GM23338 (cell line): ENCODE measurements around the gene ZNF485. TPM values are rescaled to one million over a fixed set of nuclear protein-coding genes. Genes with fewer than 3 reads are reported as not detected.

Experiments used
- ATAC-seq: fragments of 200-7000 bp; cut with Tn5 transposase; 3 replicates; pipeline ENCODE4 v1.9.1; 2020
- DNase-seq: peaks from one replicate; pipeline ENCODE4 v3.0.0-alpha.2; 2015; ENCODE audit warnings: low spot score
- H2AFZ ChIP-seq: fragments of 200-600 bp; sonication (generic); 2 replicates; pipeline ENCODE4 v1.8.0; 2016; ENCODE audit warnings: antibody characterized with exemption, mild to moderate bottlenecking, moderate library complexity
- H3F3A ChIP-seq: fragments of 200-600 bp; sonication (generic); replicated peaks from 2 replicates; pipeline ENCODE4 v1.8.0; 2017; ENCODE audit warnings: antibody characterized with exemption, mixed run types, low read depth
- H3K27ac ChIP-seq: fragments of 200-600 bp; sonication (generic); 2 replicates; pipeline ENCODE4 v1.6.1; 2016; ENCODE audit warnings: low read depth
- H3K27me3 ChIP-seq: fragments of 200-600 bp; sonication (generic); 2 replicates; pipeline ENCODE4 v1.8.0; 2016; ENCODE audit warnings: mild to moderate bottlenecking, mixed run types, moderate library complexity; ENCODE audit not compliant: insufficient read depth
- H3K36me3 ChIP-seq: fragments of 200-600 bp; sonication (generic); 2 replicates; pipeline ENCODE4 v1.8.0; 2016; ENCODE audit warnings: mild to moderate bottlenecking; ENCODE audit not compliant: insufficient read depth
- H3K4me1 ChIP-seq: fragments of 200-600 bp; sonication (generic); 2 replicates; pipeline ENCODE4 v1.8.0; 2016; ENCODE audit warnings: mild to moderate bottlenecking, moderate library complexity; ENCODE audit not compliant: insufficient read depth
- H3K4me2 ChIP-seq: fragments of 200-600 bp; sonication (generic); 2 replicates; pipeline ENCODE4 v1.7.1; 2017; ENCODE audit warnings: mixed run types
- H3K4me3 ChIP-seq: fragments of 200-600 bp; sonication (generic); 2 replicates; pipeline ENCODE4 v1.6.1; 2016; ENCODE audit warnings: mixed run types
- H3K79me2 ChIP-seq: fragments of 200-600 bp; sonication (generic); replicated peaks from 2 replicates; pipeline ENCODE4 v1.8.0; 2017; ENCODE audit warnings: mild to moderate bottlenecking; ENCODE audit not compliant: insufficient read depth
- H3K9me2 ChIP-seq: fragments of 200-600 bp; sonication (generic); 2 replicates; pipeline ENCODE4 v1.8.0; 2017; ENCODE audit not compliant: insufficient read depth
- H4K20me1 ChIP-seq: fragments of 200-600 bp; sonication (generic); replicated peaks from 2 replicates; pipeline ENCODE4 v1.8.0; 2017; ENCODE audit warnings: mild to moderate bottlenecking; ENCODE audit not compliant: insufficient read depth
- H3K27ac Mint-ChIP-seq: 2 replicates; pipeline ENCODE4 v1.8.0; 2020; ENCODE audit warnings: inconsistent platforms, mild to moderate bottlenecking, moderate library complexity, mixed read lengths
- H3K27me3 Mint-ChIP-seq: 3 replicates; pipeline ENCODE4 v1.8.0; 2022; ENCODE audit warnings: low read depth, mild to moderate bottlenecking, moderate library complexity, mixed read lengths, inconsistent platforms; ENCODE audit not compliant: insufficient read depth, poor library complexity
- H3K36me3 Mint-ChIP-seq: 3 replicates; pipeline ENCODE4 v1.8.0; 2021; ENCODE audit warnings: low read depth, mild to moderate bottlenecking, inconsistent platforms, moderate library complexity, mixed read lengths
- H3K4me1 Mint-ChIP-seq: 3 replicates; pipeline ENCODE4 v1.8.0; 2020; ENCODE audit warnings: mild to moderate bottlenecking, inconsistent platforms, mixed read lengths
- H3K4me3 Mint-ChIP-seq: 3 replicates; pipeline ENCODE4 v1.8.0; 2021; ENCODE audit warnings: moderate library complexity, mild to moderate bottlenecking, inconsistent platforms, mixed read lengths
- H3K9me3 Mint-ChIP-seq: 3 replicates; pipeline ENCODE4 v1.8.0; 2020; ENCODE audit warnings: moderate library complexity, mild to moderate bottlenecking, inconsistent platforms, mixed read lengths
- ETS1 ChIP-seq: IDR thresholded peaks from 2 replicates; pipeline ENCODE4 v1.6.1; 2016; ENCODE audit warnings: antibody characterized with exemption
- EZH2phosphoT487 ChIP-seq: fragments of 200-600 bp; sonication (generic); IDR thresholded peaks from one replicate; pipeline ENCODE4 v1.8.1; 2018; ENCODE audit warnings: antibody characterized with exemption; ENCODE audit not compliant: unreplicated experiment
- NANOG ChIP-seq: IDR thresholded peaks from 2 replicates; pipeline ENCODE4 v1.6.1; 2016; ENCODE audit warnings: antibody characterized with exemption, borderline replicate concordance
- ZNF331 ChIP-seq: fragments of 250-450 bp; sonication (Bioruptor Pico); IDR thresholded peaks from 2 replicates; pipeline ENCODE4 v1.5.0; 2020; ENCODE audit warnings: low read depth, mild to moderate bottlenecking, moderate library complexity
- polyA plus RNA-seq: library from polyadenylated mRNA; unstranded; fragments of >200 nt; fragmentation: Nextera tagmentation; extraction: Ambion mirVana; gene quantifications from 2 replicates; pipeline ENCODE4 v1.2.1, GENCODE V29; 2016
- total RNA-seq: library from RNA; depleted of rRNA; stranded (reverse); fragments of >200 nt; shearing (Covaris generic); gene quantifications from 2 replicates; pipeline ENCODE4 v1.2.3, GENCODE V29; 2014
- TF ChIP-seq, protein P1 (sequence below), 2 experiments: fragments of 200-600 bp in 1 of 2; sonication (generic) in 1 of 2; conservative IDR thresholded peaks; 2 replicates each; pipeline versions ENCODE4 v1.5.1 to v1.6.1; 2016 to 2017; ENCODE audit warnings: antibody characterized with exemption in 2 of 2, low read depth in 2 of 2, mild to moderate bottlenecking in 2 of 2, moderate library complexity in 1 of 2
- TF ChIP-seq, protein P2 (sequence below): IDR thresholded peaks from one replicate; pipeline ENCODE4 v1.6.1; 2018; ENCODE audit warnings: antibody characterized with exemption; ENCODE audit not compliant: unreplicated experiment

ZNF485 gene
- total and polyA plus RNA-seq, 2 experiments from 2014 or later, result 5.7 to 7.8 TPM

- H4K20me1 ChIP-seq, result no peaks in the 10 kb centered on the region
- no peak for DNase-seq
- no peak overlapping the region for H3K27ac Mint-ChIP-seq
- H3K36me3 Mint-ChIP-seq, result peaks cover 3% of the 10 kb centered on the region; the same call in 2 of the 3 replicates
- no peaks in the 10 kb centered on the region; the same call in 1 of the 2 replicates for H3K9me2 ChIP-seq
- peaks cover 54% of the 10 kb centered on the region for H3K9me3 Mint-ChIP-seq
- H3K4me1 Mint-ChIP-seq, result no peaks in the 10 kb centered on the region
- no peaks in the 10 kb centered on the region for H3F3A ChIP-seq
- no peaks in the 10 kb centered on the region for H3K4me1 ChIP-seq
- ATAC-seq, result no peak
- H3K79me2 ChIP-seq, result no peaks in the 10 kb centered on the region
- TF ChIP-seq NANOG (no peak), ETS1 (no peak)
- TF ChIP-seq, protein P1, sequence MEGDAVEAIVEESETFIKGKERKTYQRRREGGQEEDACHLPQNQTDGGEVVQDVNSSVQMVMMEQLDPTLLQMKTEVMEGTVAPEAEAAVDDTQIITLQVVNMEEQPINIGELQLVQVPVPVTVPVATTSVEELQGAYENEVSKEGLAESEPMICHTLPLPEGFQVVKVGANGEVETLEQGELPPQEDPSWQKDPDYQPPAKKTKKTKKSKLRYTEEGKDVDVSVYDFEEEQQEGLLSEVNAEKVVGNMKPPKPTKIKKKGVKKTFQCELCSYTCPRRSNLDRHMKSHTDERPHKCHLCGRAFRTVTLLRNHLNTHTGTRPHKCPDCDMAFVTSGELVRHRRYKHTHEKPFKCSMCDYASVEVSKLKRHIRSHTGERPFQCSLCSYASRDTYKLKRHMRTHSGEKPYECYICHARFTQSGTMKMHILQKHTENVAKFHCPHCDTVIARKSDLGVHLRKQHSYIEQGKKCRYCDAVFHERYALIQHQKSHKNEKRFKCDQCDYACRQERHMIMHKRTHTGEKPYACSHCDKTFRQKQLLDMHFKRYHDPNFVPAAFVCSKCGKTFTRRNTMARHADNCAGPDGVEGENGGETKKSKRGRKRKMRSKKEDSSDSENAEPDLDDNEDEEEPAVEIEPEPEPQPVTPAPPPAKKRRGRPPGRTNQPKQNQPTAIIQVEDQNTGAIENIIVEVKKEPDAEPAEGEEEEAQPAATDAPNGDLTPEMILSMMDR (conservative IDR thresholded peaks at IDR 0.05; ENCODE audit: low read depth in 2 of 2), result no peak
- TF ChIP-seq, protein P2, sequence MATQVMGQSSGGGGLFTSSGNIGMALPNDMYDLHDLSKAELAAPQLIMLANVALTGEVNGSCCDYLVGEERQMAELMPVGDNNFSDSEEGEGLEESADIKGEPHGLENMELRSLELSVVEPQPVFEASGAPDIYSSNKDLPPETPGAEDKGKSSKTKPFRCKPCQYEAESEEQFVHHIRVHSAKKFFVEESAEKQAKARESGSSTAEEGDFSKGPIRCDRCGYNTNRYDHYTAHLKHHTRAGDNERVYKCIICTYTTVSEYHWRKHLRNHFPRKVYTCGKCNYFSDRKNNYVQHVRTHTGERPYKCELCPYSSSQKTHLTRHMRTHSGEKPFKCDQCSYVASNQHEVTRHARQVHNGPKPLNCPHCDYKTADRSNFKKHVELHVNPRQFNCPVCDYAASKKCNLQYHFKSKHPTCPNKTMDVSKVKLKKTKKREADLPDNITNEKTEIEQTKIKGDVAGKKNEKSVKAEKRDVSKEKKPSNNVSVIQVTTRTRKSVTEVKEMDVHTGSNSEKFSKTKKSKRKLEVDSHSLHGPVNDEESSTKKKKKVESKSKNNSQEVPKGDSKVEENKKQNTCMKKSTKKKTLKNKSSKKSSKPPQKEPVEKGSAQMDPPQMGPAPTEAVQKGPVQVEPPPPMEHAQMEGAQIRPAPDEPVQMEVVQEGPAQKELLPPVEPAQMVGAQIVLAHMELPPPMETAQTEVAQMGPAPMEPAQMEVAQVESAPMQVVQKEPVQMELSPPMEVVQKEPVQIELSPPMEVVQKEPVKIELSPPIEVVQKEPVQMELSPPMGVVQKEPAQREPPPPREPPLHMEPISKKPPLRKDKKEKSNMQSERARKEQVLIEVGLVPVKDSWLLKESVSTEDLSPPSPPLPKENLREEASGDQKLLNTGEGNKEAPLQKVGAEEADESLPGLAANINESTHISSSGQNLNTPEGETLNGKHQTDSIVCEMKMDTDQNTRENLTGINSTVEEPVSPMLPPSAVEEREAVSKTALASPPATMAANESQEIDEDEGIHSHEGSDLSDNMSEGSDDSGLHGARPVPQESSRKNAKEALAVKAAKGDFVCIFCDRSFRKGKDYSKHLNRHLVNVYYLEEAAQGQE, result no peak
- H3K27ac ChIP-seq, result no peak overlapping the region
- H3K4me2 ChIP-seq, result no peak overlapping the region
- H3K36me3 ChIP-seq, result no peaks in the 10 kb centered on the region
- H2AFZ ChIP-seq, result no peak overlapping the region
- H3K4me3 ChIP-seq, result no peak overlapping the region
- no peak overlapping the region for H3K4me3 Mint-ChIP-seq
- peaks cover 3% of the 10 kb centered on the region for H3K27me3 Mint-ChIP-seq
- H3K27me3 ChIP-seq, result no peaks in the 10 kb centered on the region
Observed at GRCh38 chr10:43595739-43596298, 10.4 kb upstream of the ZNF485 start.

- Histone ChIP-seq H3K36me3 (no peaks in the 10 kb centered on the region), H3K79me2 (no peaks in the 10 kb centered on the region), H3K4me2 (no peak overlapping the region), H3F3A (no peaks in the 10 kb centered on the region), H3K9me2 (no peaks in the 10 kb centered on the region; the same call in 1 of the 2 replicates), H3K27me3 (no peaks in the 10 kb centered on the region), H3K4me3 (no peak overlapping the region), H3K4me1 (no peaks in the 10 kb centered on the region), H3K27ac (no peak overlapping the region), H2AFZ (no peak overlapping the region), H4K20me1 (no peaks in the 10 kb centered on the region)
- DNase-seq (no peak), ATAC-seq (no peak)
- no peak overlapping the region for H3K27ac Mint-ChIP-seq
- no peak overlapping the region for H3K4me3 Mint-ChIP-seq
- H3K27me3 Mint-ChIP-seq, result peaks cover 3% of the 10 kb centered on the region
- H3K9me3 Mint-ChIP-seq, result peaks cover 53% of the 10 kb centered on the region
- no peaks in the 10 kb centered on the region for H3K4me1 Mint-ChIP-seq
- no peaks in the 10 kb centered on the region; the same call in 1 of the 3 replicates for H3K36me3 Mint-ChIP-seq
- TF ChIP-seq ZNF331 (CRISPR knock-in tag), result no peak
- TF ChIP-seq EZH2phosphoT487, result no peak
- TF ChIP-seq, protein P1 (conservative IDR thresholded peaks at IDR 0.05; ENCODE audit: low read depth in 2 of 2), result no peak
Observed at GRCh38 chr10:43596546-43596945, 9.7 kb upstream of the ZNF485 start.
